Activated T-helper 1 cell treated with anti-CD3 and anti-CD28 coated beads, Interleukin-12 subunit alpha, Interleukin-12 subunit beta, Interleukin-2, Interleukin-4 antibody, amounts not matched to agents 30 ng/mL and 10 ng/mL and 1 ng/mL, durations not matched to agents 14 hours and 24 hours and 36 hours (primary cell): ENCODE data around the gene GARS1. TPM values are rescaled to one million over a fixed set of nuclear protein-coding genes. Genes with fewer than 3 reads are reported as not detected.

Source experiments
- total RNA-seq: library from RNA; stranded (reverse); gene quantifications from 2 replicates; pipeline ENCODE4 v1.2.3, GENCODE V29; 2022

The GARS1 gene
- total RNA-seq, 1 donor from 2014 or later = 250 TPM

Other genes starting within 250 kb of the GARS1 start
- 9.1 and 13.1 TPM in 2 replicates for gene NOD1, start 116.1 kb upstream of the GARS1 start, total RNA-seq
- 75.4 and 79.0 TPM in 2 replicates for gene GGCT, start 90.0 kb upstream of the GARS1 start, total RNA-seq
- gene CRHR2, start 87.6 kb downstream of the GARS1 start, total RNA-seq = not detected in 2 replicates
- 0.23 TPM in 1 of 2 replicates, not detected in the other for gene INMT, start 157.3 kb downstream of the GARS1 start, total RNA-seq
- 0.96 and 2.2 TPM in 2 replicates for gene MINDY4, start 176.5 kb downstream of the GARS1 start, total RNA-seq